GM23338 (cell line): ENCODE results near the gene SEC16A. TPM values are rescaled to one million over a fixed set of nuclear protein-coding genes. Genes with fewer than 3 reads are reported as not detected.

Source experiments
- ATAC-seq: fragments of 200-7000 bp; cut with Tn5 transposase; 3 replicates; pipeline ENCODE4 v1.9.1; 2020
- DNase-seq: peaks from one replicate; pipeline ENCODE4 v3.0.0-alpha.2; 2015; ENCODE audit warnings: low spot score
- H2AFZ ChIP-seq: fragments of 200-600 bp; sonication (generic); 2 replicates; pipeline ENCODE4 v1.8.0; 2016; ENCODE audit warnings: antibody characterized with exemption, mild to moderate bottlenecking, moderate library complexity
- H3F3A ChIP-seq: fragments of 200-600 bp; sonication (generic); replicated peaks from 2 replicates; pipeline ENCODE4 v1.8.0; 2017; ENCODE audit warnings: antibody characterized with exemption, mixed run types, low read depth
- H3K27ac ChIP-seq: fragments of 200-600 bp; sonication (generic); 2 replicates; pipeline ENCODE4 v1.6.1; 2016; ENCODE audit warnings: low read depth
- H3K27me3 ChIP-seq: fragments of 200-600 bp; sonication (generic); 2 replicates; pipeline ENCODE4 v1.8.0; 2016; ENCODE audit warnings: mild to moderate bottlenecking, mixed run types, moderate library complexity; ENCODE audit not compliant: insufficient read depth
- H3K36me3 ChIP-seq: fragments of 200-600 bp; sonication (generic); 2 replicates; pipeline ENCODE4 v1.8.0; 2016; ENCODE audit warnings: mild to moderate bottlenecking; ENCODE audit not compliant: insufficient read depth
- H3K4me1 ChIP-seq: fragments of 200-600 bp; sonication (generic); 2 replicates; pipeline ENCODE4 v1.8.0; 2016; ENCODE audit warnings: mild to moderate bottlenecking, moderate library complexity; ENCODE audit not compliant: insufficient read depth
- H3K4me2 ChIP-seq: fragments of 200-600 bp; sonication (generic); 2 replicates; pipeline ENCODE4 v1.7.1; 2017; ENCODE audit warnings: mixed run types
- H3K4me3 ChIP-seq: fragments of 200-600 bp; sonication (generic); 2 replicates; pipeline ENCODE4 v1.6.1; 2016; ENCODE audit warnings: mixed run types
- H3K79me2 ChIP-seq: fragments of 200-600 bp; sonication (generic); replicated peaks from 2 replicates; pipeline ENCODE4 v1.8.0; 2017; ENCODE audit warnings: mild to moderate bottlenecking; ENCODE audit not compliant: insufficient read depth
- H3K9me2 ChIP-seq: fragments of 200-600 bp; sonication (generic); 2 replicates; pipeline ENCODE4 v1.8.0; 2017; ENCODE audit not compliant: insufficient read depth
- H4K20me1 ChIP-seq: fragments of 200-600 bp; sonication (generic); replicated peaks from 2 replicates; pipeline ENCODE4 v1.8.0; 2017; ENCODE audit warnings: mild to moderate bottlenecking; ENCODE audit not compliant: insufficient read depth
- H3K27ac Mint-ChIP-seq: 2 replicates; pipeline ENCODE4 v1.8.0; 2020; ENCODE audit warnings: inconsistent platforms, mild to moderate bottlenecking, moderate library complexity, mixed read lengths
- H3K27me3 Mint-ChIP-seq: 3 replicates; pipeline ENCODE4 v1.8.0; 2022; ENCODE audit warnings: low read depth, mild to moderate bottlenecking, moderate library complexity, mixed read lengths, inconsistent platforms; ENCODE audit not compliant: insufficient read depth, poor library complexity
- H3K36me3 Mint-ChIP-seq: 3 replicates; pipeline ENCODE4 v1.8.0; 2021; ENCODE audit warnings: low read depth, mild to moderate bottlenecking, inconsistent platforms, moderate library complexity, mixed read lengths
- H3K4me1 Mint-ChIP-seq: 3 replicates; pipeline ENCODE4 v1.8.0; 2020; ENCODE audit warnings: mild to moderate bottlenecking, inconsistent platforms, mixed read lengths
- H3K4me3 Mint-ChIP-seq: 3 replicates; pipeline ENCODE4 v1.8.0; 2021; ENCODE audit warnings: moderate library complexity, mild to moderate bottlenecking, inconsistent platforms, mixed read lengths
- H3K9me3 Mint-ChIP-seq: 3 replicates; pipeline ENCODE4 v1.8.0; 2020; ENCODE audit warnings: moderate library complexity, mild to moderate bottlenecking, inconsistent platforms, mixed read lengths
- CREB1 ChIP-seq: fragments of 250-450 bp; sonication (Bioruptor Pico); IDR thresholded peaks from 2 replicates; pipeline ENCODE4 v1.5.0; 2020; ENCODE audit warnings: low read depth, mild to moderate bottlenecking, moderate library complexity
- ETS1 ChIP-seq: IDR thresholded peaks from 2 replicates; pipeline ENCODE4 v1.6.1; 2016; ENCODE audit warnings: antibody characterized with exemption
- EZH2 ChIP-seq: fragments of 200-600 bp; sonication (generic); IDR thresholded peaks from one replicate; pipeline ENCODE4 v1.8.0; 2017; ENCODE audit warnings: antibody characterized with exemption, mild to moderate bottlenecking, low read depth; ENCODE audit not compliant: unreplicated experiment
- EZH2phosphoT487 ChIP-seq: fragments of 200-600 bp; sonication (generic); IDR thresholded peaks from one replicate; pipeline ENCODE4 v1.8.1; 2018; ENCODE audit warnings: antibody characterized with exemption; ENCODE audit not compliant: unreplicated experiment
- JUNB ChIP-seq: IDR thresholded peaks from one replicate; pipeline ENCODE4 v1.6.1; 2016; ENCODE audit warnings: antibody characterized with exemption; ENCODE audit not compliant: unreplicated experiment
- NANOG ChIP-seq: IDR thresholded peaks from 2 replicates; pipeline ENCODE4 v1.6.1; 2016; ENCODE audit warnings: antibody characterized with exemption, borderline replicate concordance
- POLR2AphosphoS5 ChIP-seq: IDR thresholded peaks from 2 replicates; pipeline ENCODE4 v1.6.1; 2016; ENCODE audit warnings: antibody characterized with exemption, low read depth
- REST ChIP-seq: IDR thresholded peaks from one replicate; pipeline ENCODE4 v1.6.1; 2018; ENCODE audit warnings: antibody characterized with exemption; ENCODE audit not compliant: unreplicated experiment
- STAT1 ChIP-seq: IDR thresholded peaks from one replicate; pipeline ENCODE4 v1.6.1; 2016; ENCODE audit warnings: antibody characterized with exemption; ENCODE audit not compliant: unreplicated experiment
- ZNF114 ChIP-seq: fragments of 250-450 bp; sonication (Bioruptor Pico); IDR thresholded peaks from 2 replicates; pipeline ENCODE4 v1.5.0; 2020; ENCODE audit warnings: mild to moderate bottlenecking, moderate library complexity
- ZNF331 ChIP-seq: fragments of 250-450 bp; sonication (Bioruptor Pico); IDR thresholded peaks from 2 replicates; pipeline ENCODE4 v1.5.0; 2020; ENCODE audit warnings: low read depth, mild to moderate bottlenecking, moderate library complexity
- polyA plus RNA-seq: library from polyadenylated mRNA; unstranded; fragments of >200 nt; fragmentation: Nextera tagmentation; extraction: Ambion mirVana; gene quantifications from 2 replicates; pipeline ENCODE4 v1.2.1, GENCODE V29; 2016
- total RNA-seq: library from RNA; depleted of rRNA; stranded (reverse); fragments of >200 nt; shearing (Covaris generic); gene quantifications from 2 replicates; pipeline ENCODE4 v1.2.3, GENCODE V29; 2014

Gene SEC16A
- total and polyA plus RNA-seq, 2 experiments from 2014 or later = 34.0 to 59.2 TPM

GRCh38 chr9:136437430-136437829 lies 45.4 kb downstream of the SEC16A start:
- DNase-seq = no peak
- peaks cover 23% of the 10 kb centered on the region for H3F3A ChIP-seq
- no peaks in the 10 kb centered on the region for H3K27me3 ChIP-seq
- Mint-ChIP-seq H3K4me3 (peak overlapping the region; percentile 85), H3K9me3 (0 out of 3 replicates have a peak, but pooled peaks cover 2% of the 10 kb centered on the region), H3K36me3 (peaks cover 18% of the 10 kb centered on the region), H3K4me1 (peaks cover 18% of the 10 kb centered on the region), H3K27me3 (peaks cover 13% of the 10 kb centered on the region), H3K27ac (no peak overlapping the region)
- no peaks in the 10 kb centered on the region for H3K9me2 ChIP-seq
- TF ChIP-seq JUNB = no peak
- no peak for TF ChIP-seq CREB1 (CRISPR knock-in tag)
- no peak for TF ChIP-seq STAT1
- TF ChIP-seq ETS1 = no peak
- TF ChIP-seq REST = no peak
- H3K4me2 ChIP-seq = 0 out of 2 replicates have a peak overlapping the region, but pooled peaks have one; percentile 93
- H3K27ac ChIP-seq = no peak overlapping the region
- peaks cover 23% of the 10 kb centered on the region; the same call in 1 of the 2 replicates for H4K20me1 ChIP-seq
- peak overlapping the region; percentile 85 for H3K4me3 ChIP-seq
- no peaks in the 10 kb centered on the region for H3K4me1 ChIP-seq
- H3K36me3 ChIP-seq = peaks cover 2% of the 10 kb centered on the region; the same call in 1 of the 2 replicates
- ATAC-seq = no peak
- no peak overlapping the region for H2AFZ ChIP-seq
- H3K79me2 ChIP-seq = peaks cover 29% of the 10 kb centered on the region

- H3K27ac ChIP-seq = no peak overlapping the region
- no peaks in the 10 kb centered on the region for H3K27me3 ChIP-seq
- no peak overlapping the region for H3K4me2 ChIP-seq
- peaks cover 29% of the 10 kb centered on the region for H3K79me2 ChIP-seq
- Mint-ChIP-seq H3K4me1 (peaks cover 18% of the 10 kb centered on the region), H3K4me3 (peak overlapping the region; percentile 85; the same call in 1 of the 3 replicates), H3K9me3 (0 out of 3 replicates have a peak, but pooled peaks cover 2% of the 10 kb centered on the region), H3K27ac (no peak overlapping the region), H3K36me3 (peaks cover 11% of the 10 kb centered on the region; the same call in 2 of the 3 replicates), H3K27me3 (peaks cover 13% of the 10 kb centered on the region)
- H3F3A ChIP-seq = peaks cover 13% of the 10 kb centered on the region
- no peak overlapping the region for H3K4me3 ChIP-seq
- no peaks in the 10 kb centered on the region for H3K9me2 ChIP-seq
- no peaks in the 10 kb centered on the region for H3K4me1 ChIP-seq
- peaks cover 23% of the 10 kb centered on the region; the same call in 1 of the 2 replicates for H4K20me1 ChIP-seq
- no peaks in the 10 kb centered on the region for H3K36me3 ChIP-seq
- ATAC-seq (no peak), DNase-seq (no peak)
- no peak overlapping the region for H2AFZ ChIP-seq
- TF ChIP-seq CREB1 (CRISPR knock-in tag) = no peak
- TF ChIP-seq STAT1 = no peak
- no peak for TF ChIP-seq POLR2AphosphoS5
- no peak for TF ChIP-seq REST
- no peak for TF ChIP-seq ZNF114 (CRISPR knock-in tag)
- TF ChIP-seq ZNF331 (CRISPR knock-in tag) = no peak
- no peak for TF ChIP-seq NANOG
- TF ChIP-seq EZH2 = no peak
- TF ChIP-seq EZH2phosphoT487 = no peak
- no peak for TF ChIP-seq ETS1
Observed at GRCh38 chr9:136436055-136436634, 46.7 kb downstream of the SEC16A start.
